AG04450 (cell line): ENCODE measurements around the gene RALY. TPM values are rescaled to one million over a fixed set of nuclear protein-coding genes. Genes with fewer than 3 reads are reported as not detected.

Experiments
- CTCF ChIA-PET: fragments of 300-600, 350-600 bp; formaldehyde crosslinking; extraction: SDS; loops from one replicate; lab custom pipeline; 2022; ENCODE audit warnings: antibody characterized with exemption, inconsistent platforms; lab: Charles Lee
- POLR2A ChIA-PET: fragments of 350-600 bp; formaldehyde crosslinking; extraction: SDS; loops from one replicate; lab custom pipeline; 2021; ENCODE audit warnings: antibody characterized with exemption, inconsistent platforms; lab: Yijun Ruan, JAX
- DNase-seq: peaks from one replicate; pipeline ENCODE4 v3.0.0-alpha.2; 2011; ENCODE audit warnings: low read depth, low spot score
- H3K27ac ChIP-seq: one replicate; pipeline ENCODE4 v1.5.1; 2012; ENCODE audit warnings: low read depth, low read length, control low read depth
- H3K27me3 ChIP-seq: one replicate; pipeline ENCODE4 v1.6.0; 2012; ENCODE audit warnings: low read length; ENCODE audit not compliant: control insufficient read depth, insufficient read depth
- H3K4me3 ChIP-seq: 2 replicates; pipeline ENCODE4 v1.5.1; 2011; ENCODE audit warnings: mild to moderate bottlenecking, low read depth, low read length, control low read depth
- H3K9me3 ChIP-seq: 2 replicates; pipeline ENCODE4 v1.5.1; 2012; ENCODE audit warnings: low read length; ENCODE audit not compliant: control insufficient read depth, insufficient read depth
- CTCF ChIP-seq: IDR thresholded peaks from 2 replicates; pipeline ENCODE4 v1.5.1; 2011; ENCODE audit warnings: low read depth, low read length, control low read depth, inconsistent platforms
- polyA plus RNA-seq: library from polyadenylated mRNA; depleted of rRNA; stranded (reverse); fragments of >200 nt; gene quantifications from 2 replicates; pipeline ENCODE4 v1.2.3, GENCODE V29; 2011

Gene RALY
- polyA plus RNA-seq, 1 experiment, result 79.2 TPM

- DNase-seq, result no peak
- POLR2A ChIA-PET, result interaction anchor here (0.8 to 1.6 kb wide), 5 partner anchors 13 to 89 kb away, joined by 3 to 4 read pairs (median 3); partner anchors contain the start of genes EIF2S2 and RALY
- Histone ChIP-seq H3K4me3 (no peak overlapping the region), H3K27ac (peak overlapping the region; percentile 40), H3K27me3 (no peaks in the 10 kb centered on the region), H3K9me3 (no peaks in the 10 kb centered on the region)
- CTCF ChIA-PET, result interaction anchor here (1.3 to 2.4 kb wide), 3 partner anchors 11 to 219 kb away, joined by 3 to 11 read pairs (median 3); no protein-coding TSS in a partner anchor
- no peak for TF ChIP-seq CTCF
Measured at GRCh38 chr20:34082232-34082887, 88.6 kb downstream of the RALY start.

GRCh38 chr20:34083137-34083536 lies 89.4 kb downstream of the RALY start:
- POLR2A ChIA-PET, result interaction anchor here (0.8 to 1.6 kb wide), 4 partner anchors 14 to 90 kb away, joined by 3 to 4 read pairs (median 3); partner anchors contain the start of genes EIF2S2 and RALY
- Histone ChIP-seq H3K27me3 (no peaks in the 10 kb centered on the region), H3K9me3 (no peaks in the 10 kb centered on the region), H3K27ac (peak overlapping the region; percentile 40), H3K4me3 (no peak overlapping the region)
- TF ChIP-seq CTCF, result no peak
- CTCF ChIA-PET, result interaction anchor here (1.3 to 2.4 kb wide), 3 partner anchors 10 to 220 kb away, joined by 3 to 11 read pairs (median 3); no protein-coding TSS in a partner anchor
- DNase-seq, result peak; percentile 61

GRCh38 chr20:34083781-34084180 lies 90.1 kb downstream of the RALY start:
- Histone ChIP-seq H3K4me3 (no peak overlapping the region), H3K9me3 (no peaks in the 10 kb centered on the region), H3K27me3 (no peaks in the 10 kb centered on the region), H3K27ac (peak overlapping the region; percentile 40)
- ChIA-PET POLR2A (interaction anchor here (1.6 kb wide), 1 partner anchor 14 kb away, joined by 4 read pairs; no protein-coding TSS in a partner anchor), CTCF (interaction anchor here (1.3 to 2.4 kb wide), 3 partner anchors 9 to 221 kb away, joined by 3 to 11 read pairs (median 3); no protein-coding TSS in a partner anchor)
- no peak for DNase-seq
- no peak for TF ChIP-seq CTCF

GRCh38 chr20:34084227-34084923 lies 90.7 kb downstream of the RALY start:
- no peaks in the 10 kb centered on the region for H3K27me3 ChIP-seq
- no peaks in the 10 kb centered on the region for H3K9me3 ChIP-seq
- H3K4me3 ChIP-seq, result no peak overlapping the region
- no peak for DNase-seq
- ChIA-PET CTCF (no interaction called here), POLR2A (no interaction called here)
- TF ChIP-seq CTCF, result no peak
- H3K27ac ChIP-seq, result peak overlapping the region; percentile 31
